Astrocyte of the spinal cord (primary cell): ENCODE data around the gene DHX35.

Experiments used
- DNase-seq: peaks from one replicate; pipeline ENCODE4 v3.0.0; 2011; ENCODE audit warnings: low read depth, low spot score
- H3K4me3 ChIP-seq: 2 replicates; pipeline ENCODE4 v1.5.1; 2011; ENCODE audit warnings: low read depth, mild to moderate bottlenecking, low read length, moderate library complexity
- in situ Hi-C: cut with HindIII; loops from 2 replicates; pipeline ENCODE4 v1.10.0; 2017; ENCODE audit warnings: low sequenced_read_pairs
- TF ChIP-seq, protein P1 (sequence below): IDR thresholded peaks from 2 replicates; pipeline ENCODE4 v1.5.1; 2012; ENCODE audit warnings: low read depth, mild to moderate bottlenecking, low read length, inconsistent platforms

The DHX35 gene

DNA sequence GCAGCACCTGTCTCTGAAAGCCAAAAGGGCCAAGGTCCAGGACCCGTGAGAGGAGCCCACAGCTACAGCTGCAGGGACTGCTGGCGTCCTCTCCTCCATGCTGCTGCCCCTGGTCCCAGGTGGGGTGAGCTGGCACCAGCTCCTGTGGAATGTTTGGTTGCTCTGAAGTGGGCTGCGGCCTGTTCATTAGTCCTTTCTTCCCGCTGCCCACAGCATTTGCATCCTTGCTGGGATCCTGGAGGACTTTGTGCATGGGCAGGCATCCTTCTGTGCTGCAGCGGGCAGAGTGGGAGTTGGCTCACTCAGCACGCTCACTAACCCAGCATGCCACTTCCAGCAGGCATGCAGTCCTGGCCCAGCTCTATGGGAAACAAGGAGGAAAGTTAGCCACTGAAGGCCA, 76.4 kb downstream of the DHX35 start:
- no peak for DNase-seq
- in situ Hi-C loops = no loop called here
- TF ChIP-seq, protein P1, sequence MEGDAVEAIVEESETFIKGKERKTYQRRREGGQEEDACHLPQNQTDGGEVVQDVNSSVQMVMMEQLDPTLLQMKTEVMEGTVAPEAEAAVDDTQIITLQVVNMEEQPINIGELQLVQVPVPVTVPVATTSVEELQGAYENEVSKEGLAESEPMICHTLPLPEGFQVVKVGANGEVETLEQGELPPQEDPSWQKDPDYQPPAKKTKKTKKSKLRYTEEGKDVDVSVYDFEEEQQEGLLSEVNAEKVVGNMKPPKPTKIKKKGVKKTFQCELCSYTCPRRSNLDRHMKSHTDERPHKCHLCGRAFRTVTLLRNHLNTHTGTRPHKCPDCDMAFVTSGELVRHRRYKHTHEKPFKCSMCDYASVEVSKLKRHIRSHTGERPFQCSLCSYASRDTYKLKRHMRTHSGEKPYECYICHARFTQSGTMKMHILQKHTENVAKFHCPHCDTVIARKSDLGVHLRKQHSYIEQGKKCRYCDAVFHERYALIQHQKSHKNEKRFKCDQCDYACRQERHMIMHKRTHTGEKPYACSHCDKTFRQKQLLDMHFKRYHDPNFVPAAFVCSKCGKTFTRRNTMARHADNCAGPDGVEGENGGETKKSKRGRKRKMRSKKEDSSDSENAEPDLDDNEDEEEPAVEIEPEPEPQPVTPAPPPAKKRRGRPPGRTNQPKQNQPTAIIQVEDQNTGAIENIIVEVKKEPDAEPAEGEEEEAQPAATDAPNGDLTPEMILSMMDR = no peak
- H3K4me3 ChIP-seq = no peak overlapping the region

GRCh38 chr20:39039261-39039660, 77.1 kb downstream of the DHX35 start:
- TF ChIP-seq, protein P1 = no peak
- in situ Hi-C loops = no loop called here
- DNase-seq = no peak
- no peak overlapping the region for H3K4me3 ChIP-seq

GRCh38 chr20:39040116-39040515, 78.0 kb downstream of the DHX35 start:
- TF ChIP-seq, protein P1 = no peak
- no peak for DNase-seq
- in situ Hi-C loops = no loop called here
- no peak overlapping the region for H3K4me3 ChIP-seq

DNA sequence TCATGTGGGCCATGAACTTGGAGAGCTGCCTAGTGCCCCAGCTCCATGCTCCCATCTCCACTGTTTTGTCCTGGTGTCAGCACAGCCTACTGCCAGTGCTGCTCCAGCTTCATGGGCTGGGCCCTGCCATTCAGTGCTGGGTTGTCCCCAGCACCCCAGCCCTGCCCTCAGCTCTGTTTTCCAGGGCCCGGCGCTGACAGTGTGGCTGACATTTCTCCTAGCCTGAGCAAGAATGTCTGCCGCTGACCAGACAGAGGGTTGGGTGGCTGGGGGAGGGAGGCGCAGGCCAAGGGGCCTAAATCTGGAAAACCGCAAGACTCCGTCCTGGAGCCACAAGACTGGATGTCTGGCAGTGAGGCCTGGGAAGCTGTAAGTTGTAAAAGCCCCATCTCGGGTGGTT, 78.9 kb downstream of the DHX35 start:
- in situ Hi-C loops = no loop called here
- no peak overlapping the region for H3K4me3 ChIP-seq
- no peak for DNase-seq
- TF ChIP-seq, protein P1 = no peak

- DNase-seq = no peak
- no peak overlapping the region for H3K4me3 ChIP-seq
- in situ Hi-C loops = no loop called here
- TF ChIP-seq, protein P1 = no peak
These were observed 80.4 kb downstream of the DHX35 start for GRCh38 chr20:39042279-39043150.

GRCh38 chr20:39044501-39044900, 82.4 kb downstream of the DHX35 start:
- no peak for DNase-seq
- in situ Hi-C loops = no loop called here
- TF ChIP-seq, protein P1 = no peak
- no peak overlapping the region for H3K4me3 ChIP-seq
